GM18499 (cell line): ENCODE measurements around the gene PERCC1.
A peak's percentile ranks its signal among the peaks of the same experiment; 100 is the strongest.
"Not testable (repeated sequence)": the region's sequence is repeated elsewhere in the genome, so short reads cannot be mapped to it uniquely, and the experiment has no call there.

Source experiments
- ATAC-seq: cut with Tn5 transposase; IDR thresholded peaks from one replicate; pipeline ENCODE4 v1.9.1; 2021; ENCODE audit warnings: moderate number of reproducible peaks; ENCODE audit not compliant: insufficient read depth, unreplicated experiment

The PERCC1 gene

GRCh38 chr16:1466054-1466453 is 35.2 kb downstream of the PERCC1 start:
- ATAC-seq, result no peak

- ATAC-seq, result no peak
Observed at GRCh38 chr16:1466968-1467521, 36.2 kb downstream of the PERCC1 start.

GRCh38 chr16:1468426-1468810 is 37.5 kb downstream of the PERCC1 start:
- no peak for ATAC-seq

- not testable (repeated sequence) for ATAC-seq
Observed at GRCh38 chr16:1469141-1469540, 38.3 kb downstream of the PERCC1 start.

GRCh38 chr16:1469693-1470201 is 38.9 kb downstream of the PERCC1 start:
- no peak for ATAC-seq

GRCh38 chr16:1470481-1471251 is 39.8 kb downstream of the PERCC1 start:
- no peak for ATAC-seq

- no peak for ATAC-seq
Observed at GRCh38 chr16:1471569-1472194, 40.8 kb downstream of the PERCC1 start.

GRCh38 chr16:1472974-1473373 is 42.1 kb downstream of the PERCC1 start:
- no peak for ATAC-seq

- ATAC-seq, result no peak
Observed at GRCh38 chr16:1474082-1474795, 43.4 kb downstream of the PERCC1 start.

GRCh38 chr16:1474796-1475551 is 44.1 kb downstream of the PERCC1 start, which contains the start of gene CLCN7:
TSS of gene CLCN7 (minus strand) at chr16:1475028. CDS start at chr16:1474974, 54 bp downstream.
- peak; percentile 49 for ATAC-seq

- ATAC-seq, result no peak
Observed at GRCh38 chr16:1475552-1476114, 44.8 kb downstream of the PERCC1 start.

- ATAC-seq, result no peak
Observed at GRCh38 chr16:1477033-1477432, 46.2 kb downstream of the PERCC1 start.

GRCh38 chr16:1478937-1479336 is 48.1 kb downstream of the PERCC1 start:
- not testable (repeated sequence) for ATAC-seq

GRCh38 chr16:1481906-1482835 is 51.3 kb downstream of the PERCC1 start:
- ATAC-seq, result no peak
